Measurements from ENCODE around the gene HNRNPUL2.

The HNRNPUL2 gene

GRCh38 chr11:62669420-62670161 lies 57.7 kb downstream of the HNRNPUL2 start:
- Histone ChIP-seq H3K27ac (replicated peaks) (no peak overlapping the region), H3K4me3 (replicated peaks; ENCODE audit: insufficient read depth, low read length) (no peak overlapping the region), H3K27me3 (ENCODE audit: insufficient read depth, poor library complexity, severe bottlenecking) (no peaks in the 10 kb centered on the region)
- TF ChIP-seq GABPA (IDR thresholded peaks at IDR 0.05; ENCODE audit: low read depth) (no peak), CTCF (IDR thresholded peaks at IDR 0.05; ENCODE audit: insufficient read depth, low read length) (no peak), SPI1 (IDR thresholded peaks at IDR 0.05; ENCODE audit: borderline replicate concordance, low read depth) (no peak), REST (IDR thresholded peaks at IDR 0.05; ENCODE audit: insufficient replicate concordance, low read depth) (no peak)
- no peak for DNase-seq (ENCODE audit: low read depth in 1 of 2, low spot score in 1 of 2)

GRCh38 chr11:62667460-62667859 lies 59.8 kb downstream of the HNRNPUL2 start:
- no peak for DNase-seq (ENCODE audit: low read depth in 1 of 2, low spot score in 1 of 2)
- H3K27me3 ChIP-seq (ENCODE audit: insufficient read depth, poor library complexity, severe bottlenecking): no peaks in the 10 kb centered on the region
- H3K27ac ChIP-seq (replicated peaks): no peak overlapping the region; the same call in 1 of the 2 replicates
- TF ChIP-seq POLR2AphosphoS5 (IDR thresholded peaks at IDR 0.05; ENCODE audit: low read depth): no peak; the same call in 1 of the 2 replicates
- no peak for TF ChIP-seq GABPA (IDR thresholded peaks at IDR 0.05; ENCODE audit: low read depth)
- no peak for TF ChIP-seq CTCF (IDR thresholded peaks at IDR 0.05; ENCODE audit: insufficient read depth, low read length)
- TF ChIP-seq REST (IDR thresholded peaks at IDR 0.05; ENCODE audit: insufficient replicate concordance, low read depth): no peak
- TF ChIP-seq SPI1 (IDR thresholded peaks at IDR 0.05; ENCODE audit: borderline replicate concordance, low read depth): no peak
- no peak overlapping the region for H3K4me3 ChIP-seq (replicated peaks; ENCODE audit: insufficient read depth, low read length)

- peak overlapping the region; percentile 72 for H3K4me3 ChIP-seq (replicated peaks; ENCODE audit: insufficient read depth, low read length)
- peak in 1 of 2 experiments; percentile 29 for DNase-seq (ENCODE audit: low read depth in 1 of 2, low spot score in 1 of 2)
- H3K27me3 ChIP-seq (ENCODE audit: insufficient read depth, poor library complexity, severe bottlenecking): no peaks in the 10 kb centered on the region
- TF ChIP-seq SPI1 (IDR thresholded peaks at IDR 0.05; ENCODE audit: borderline replicate concordance, low read depth) (no peak), REST (IDR thresholded peaks at IDR 0.05; ENCODE audit: insufficient replicate concordance, low read depth) (no peak), POLR2AphosphoS5 (IDR thresholded peaks at IDR 0.05; ENCODE audit: low read depth) (no peak; the same call in 1 of the 2 replicates), CTCF (IDR thresholded peaks at IDR 0.05; ENCODE audit: insufficient read depth, low read length) (no peak), GABPA (IDR thresholded peaks at IDR 0.05; ENCODE audit: low read depth) (no peak)
- peak overlapping the region; percentile 78 for H3K27ac ChIP-seq (replicated peaks)
These were observed 60.9 kb downstream of the HNRNPUL2 start for GRCh38 chr11:62666259-62666926.
